H1 (cell line): ENCODE results near the gene CCDC174. TPM values are rescaled to one million over a fixed set of nuclear protein-coding genes. Genes with fewer than 3 reads are reported as not detected.

Experiments used
- CTCF ChIA-PET: fragments of 300-600 bp; sonication (Branson Sonifier 250); formaldehyde crosslinking; loops from one replicate; lab custom pipeline; 2021; ENCODE audit not compliant: partially characterized antibody; lab: Charles Lee
- POLR2A ChIA-PET: fragments of 300-600 bp; sonication (Branson Sonifier 250); formaldehyde crosslinking; loops from one replicate; lab custom pipeline; 2021; ENCODE audit warnings: inconsistent platforms; ENCODE audit not compliant: partially characterized antibody; lab: Charles Lee
- DNase-seq, 2 experiments: peaks; one replicate each; pipeline versions ENCODE4 v3.0.0 to v3.0.0-alpha.2; 2010 to 2022; ENCODE audit warnings: low spot score in 2 of 2, low read depth in 1 of 2, mixed read lengths in 1 of 2
- FAIRE-seq: peaks from 2 replicates; lab custom pipeline; 2011; peaks lifted over from hg19 to GRCh38; lab: Jason Lieb, UNC
- H2AFZ ChIP-seq: 2 replicates; pipeline ENCODE4 v1.8.1; 2012; ENCODE audit warnings: low read length, inconsistent platforms
- H2AK5ac ChIP-seq: 2 replicates; pipeline ENCODE4 v1.6.1; 2013; ENCODE audit warnings: low read depth, low read length
- H2BK120ac ChIP-seq: replicated peaks from 2 replicates; pipeline ENCODE3; 2013; ENCODE audit warnings: low read depth, low read length, inconsistent platforms
- H2BK12ac ChIP-seq: 2 replicates; pipeline ENCODE4 v1.6.1; 2013; ENCODE audit warnings: low read depth, low read length
- H2BK15ac ChIP-seq: 2 replicates; pipeline ENCODE4 v1.6.1; 2013; ENCODE audit warnings: low read length
- H2BK20ac ChIP-seq: 2 replicates; pipeline ENCODE4 v1.6.1; 2013; ENCODE audit warnings: low read length
- H2BK5ac ChIP-seq: 2 replicates; pipeline ENCODE4 v1.6.1; 2013; ENCODE audit warnings: low read depth, low read length
- H3K14ac ChIP-seq: 2 replicates; pipeline ENCODE4 v1.6.1; 2013; ENCODE audit warnings: inconsistent platforms; ENCODE audit not compliant: insufficient read length
- H3K18ac ChIP-seq: 2 replicates; pipeline ENCODE4 v1.6.1; 2013; ENCODE audit warnings: low read length; ENCODE audit errors: extremely low read depth
- H3K23ac ChIP-seq: 2 replicates; pipeline ENCODE4 v1.6.1; 2013; ENCODE audit warnings: inconsistent platforms; ENCODE audit not compliant: insufficient read length
- H3K23me2 ChIP-seq: 2 replicates; pipeline ENCODE4 v1.6.1; 2013; ENCODE audit warnings: low read depth, low read length
- H3K27ac ChIP-seq: 2 replicates; pipeline ENCODE4 v1.6.1; 2011; ENCODE audit warnings: low read depth, low read length, inconsistent platforms
- H3K27me3 ChIP-seq, 4 experiments: replicated peaks in 1 of 4; 1 replicate in 1 of 4; 2 replicates in 3 of 4; pipeline versions ENCODE4 v1.6.1 to v1.8.1; 2011 to 2013; ENCODE audit warnings: low read length in 3 of 4, mild to moderate bottlenecking in 3 of 4, inconsistent platforms in 2 of 4, mixed read lengths in 2 of 4, moderate library complexity in 1 of 4; ENCODE audit not compliant: control insufficient read depth in 3 of 4, insufficient read depth in 3 of 4; ENCODE audit errors: extremely low read depth in 1 of 4
- H3K36me3 ChIP-seq, 4 experiments: 2 replicates each; pipeline versions ENCODE4 v1.6.1 to v1.8.1; 2011 to 2013; ENCODE audit warnings: mild to moderate bottlenecking in 4 of 4, low read length in 3 of 4, moderate library complexity in 2 of 4, control low read depth in 1 of 4, inconsistent platforms in 1 of 4; ENCODE audit not compliant: insufficient read depth in 4 of 4, control insufficient read depth in 2 of 4
- H3K4ac ChIP-seq: replicated peaks from 2 replicates; pipeline ENCODE3; 2013; ENCODE audit warnings: low read length, low read depth, mixed read lengths, inconsistent platforms; ENCODE audit not compliant: insufficient read length
- H3K4me1 ChIP-seq, 4 experiments: replicated peaks in 1 of 4; 1 replicate in 1 of 4; 2 replicates in 3 of 4; pipeline versions ENCODE4 v1.6.1 to v1.8.1; 2011 to 2013; ENCODE audit warnings: low read length in 3 of 4, inconsistent platforms in 2 of 4, mixed read lengths in 1 of 4; ENCODE audit not compliant: insufficient read depth in 4 of 4, control insufficient read depth in 3 of 4
- H3K4me2 ChIP-seq, 2 experiments: 2 replicates each; pipeline versions ENCODE4 v1.6.1 to v1.8.1; 2011 to 2013; ENCODE audit warnings: low read depth in 2 of 2, low read length in 2 of 2, control low read depth in 1 of 2, inconsistent platforms in 1 of 2, mild to moderate bottlenecking in 1 of 2; ENCODE audit not compliant: insufficient read depth in 1 of 2
- H3K4me3 ChIP-seq, 4 experiments: fragments of 200-600, 300-600 bp in 1 of 4; sonication (generic), shearing (Covaris generic), sonication (Bioruptor Twin) in 1 of 4; 2 replicates each; pipeline versions ENCODE4 v1.5.1 to v1.8.1; 2011 to 2016; ENCODE audit warnings: low read length in 4 of 4, low read depth in 3 of 4, control low read depth in 2 of 4, inconsistent platforms in 2 of 4, mild to moderate bottlenecking in 2 of 4, mixed read lengths in 1 of 4, moderate library complexity in 1 of 4; ENCODE audit not compliant: insufficient read depth in 2 of 4; ENCODE audit errors: extremely low read depth in 1 of 4
- H3K56ac ChIP-seq: replicated peaks from 2 replicates; pipeline ENCODE3; 2013; ENCODE audit warnings: low read depth, mild to moderate bottlenecking, mixed read lengths, low read length, inconsistent platforms; ENCODE audit not compliant: insufficient read length
- H3K79me1 ChIP-seq: 2 replicates; pipeline ENCODE4 v1.6.1; 2013; ENCODE audit warnings: low read depth, low read length, control low read depth
- H3K79me2 ChIP-seq, 2 experiments: 2 replicates each; pipeline versions ENCODE4 v1.6.1 to v1.8.1; 2012 to 2013; ENCODE audit warnings: low read length in 2 of 2, mild to moderate bottlenecking in 2 of 2, inconsistent platforms in 1 of 2; ENCODE audit not compliant: insufficient read depth in 2 of 2, control insufficient read depth in 1 of 2
- H3K9ac ChIP-seq, 4 experiments: replicated peaks in 1 of 4; 1 replicate in 1 of 4; 2 replicates in 3 of 4; pipeline versions ENCODE4 v1.6.1 to v1.8.1; 2011 to 2013; ENCODE audit warnings: low read depth in 3 of 4, low read length in 3 of 4, control low read depth in 2 of 4, mild to moderate bottlenecking in 2 of 4, moderate library complexity in 2 of 4, inconsistent platforms in 1 of 4; ENCODE audit errors: extremely low read depth in 1 of 4
- H3K9me3 ChIP-seq, 2 experiments: 2 replicates each; pipeline versions ENCODE4 v1.6.1 to v1.8.1; 2012 to 2013; ENCODE audit warnings: mild to moderate bottlenecking in 2 of 2, moderate library complexity in 2 of 2, control low read depth in 1 of 2, inconsistent platforms in 1 of 2, low read depth in 1 of 2, low read length in 1 of 2, mixed read lengths in 1 of 2; ENCODE audit not compliant: insufficient read depth in 2 of 2
- H4K20me1 ChIP-seq, 2 experiments: replicated peaks in 1 of 2; 2 replicates each; pipeline versions ENCODE3 to v1.8.1; 2011 to 2013; ENCODE audit warnings: inconsistent platforms in 2 of 2, low read length in 2 of 2, mild to moderate bottlenecking in 1 of 2; ENCODE audit not compliant: insufficient read depth in 2 of 2, control insufficient read depth in 1 of 2
- H4K5ac ChIP-seq: 2 replicates; pipeline ENCODE4 v1.6.1; 2013; ENCODE audit warnings: low read length, low read depth, mixed read lengths, inconsistent platforms; ENCODE audit not compliant: insufficient read length
- H4K8ac ChIP-seq: 2 replicates; pipeline ENCODE4 v1.8.0; 2013; ENCODE audit warnings: mild to moderate bottlenecking, moderate library complexity, low read length, inconsistent platforms; ENCODE audit not compliant: insufficient read depth; ENCODE audit errors: extremely low read depth
- H4K91ac ChIP-seq: replicated peaks from 2 replicates; pipeline ENCODE3; 2013; ENCODE audit warnings: low read length, mixed read lengths, inconsistent platforms; ENCODE audit not compliant: insufficient read length
- BACH1 ChIP-seq: IDR thresholded peaks from 2 replicates; pipeline ENCODE4 v1.6.1; 2012; ENCODE audit warnings: low read length, improper control_type of control experiment
- BRCA1 ChIP-seq: IDR thresholded peaks from 2 replicates; pipeline ENCODE4 v1.6.1; 2012; ENCODE audit warnings: low read depth, low read length, improper control_type of control experiment
- CEBPB ChIP-seq: IDR thresholded peaks from 2 replicates; pipeline ENCODE4 v1.6.1; 2012; ENCODE audit warnings: low read depth, low read length
- CREB1 ChIP-seq: IDR thresholded peaks from 2 replicates; pipeline ENCODE4 v1.6.1; 2012; ENCODE audit warnings: inconsistent platforms
- CTBP2 ChIP-seq: IDR thresholded peaks from 2 replicates; pipeline ENCODE4 v1.7.0; 2011; ENCODE audit warnings: borderline replicate concordance, mild to moderate bottlenecking, moderate library complexity, mixed read lengths, low read length; ENCODE audit not compliant: insufficient read depth, insufficient read length
- POLR2A ChIP-seq, 2 experiments: IDR thresholded peaks; 1 replicate in 1 of 2; 2 replicates in 1 of 2; pipeline ENCODE4 v1.6.1; 2011; ENCODE audit warnings: low read depth in 2 of 2, low read length in 2 of 2, mild to moderate bottlenecking in 2 of 2; ENCODE audit errors: control extremely low read depth in 1 of 2
- SIN3A ChIP-seq, 2 experiments: IDR thresholded peaks in 1 of 2; conservative IDR thresholded peaks in 1 of 2; 2 replicates each; pipeline ENCODE4 v1.6.1; 2011 to 2012; ENCODE audit warnings: low read length in 2 of 2, improper control_type of control experiment in 1 of 2, low read depth in 1 of 2, mild to moderate bottlenecking in 1 of 2
- SP1 ChIP-seq: IDR thresholded peaks from 2 replicates; pipeline ENCODE4 v1.6.1; 2011; ENCODE audit warnings: low read depth, low read length
- ZNF274 ChIP-seq: IDR thresholded peaks from 2 replicates; pipeline ENCODE4 v1.7.0; 2012; ENCODE audit warnings: low read length, borderline replicate concordance; ENCODE audit errors: extremely low read depth
- WGBS, 2 experiments: shearing (Covaris generic) in 1 of 2; methylation state at CpG; one replicate each; pipeline versions ENCODE4 v1.1.6 to v1.1.7; 2013 to 2015; ENCODE audit warnings: low lambda C conversion rate in 2 of 2, mixed read lengths in 2 of 2, inconsistent platforms in 1 of 2, low coverage in 1 of 2, missing lambda C conversion rate in 1 of 2; ENCODE audit not compliant: insufficient replicate concordance in 2 of 2, insufficient coverage in 1 of 2, insufficient read length in 1 of 2; ENCODE audit errors: extremely low coverage in 1 of 2, missing lambda C conversion rate in 1 of 2; 5-methylcytosine and 5-hydroxymethylcytosine counted together
- polyA plus RNA-seq, 7 experiments: library from polyadenylated mRNA; depleted of rRNA in 3 of 7; stranded (reverse) in 5 of 7; unstranded in 2 of 7; fragments of >200 nt in 5 of 7; fragments of 200-250 nt in 2 of 7; gene quantifications; 1 replicate in 5 of 7; 2 replicates in 1 of 7; 4 replicates in 1 of 7; pipeline versions ENCODE4 v1.2.1 to v1.2.3, GENCODE V29; 2011 to 2013; ENCODE audit warnings: missing spikeins in 2 of 7, mixed read lengths in 2 of 7
- total RNA-seq: library from RNA; stranded (reverse); fragmentation: NEBNext Ultra II Directional; extraction: Animal tissue kit (Norgen Biotek cat#: 25700); gene quantifications from 2 replicates; pipeline ENCODE4 v1.2.1, GENCODE V29; 2021
- TF ChIP-seq, protein P1 (sequence below): IDR thresholded peaks from 2 replicates; pipeline ENCODE4 v1.6.1; 2012; ENCODE audit warnings: inconsistent platforms

CCDC174 gene
- total and polyA plus RNA-seq, 2 of the 8 experiments (the other 6 are each of a cell fraction or from before 2014, with no cell fraction given): 3.5 to 11.9 TPM

DNA sequence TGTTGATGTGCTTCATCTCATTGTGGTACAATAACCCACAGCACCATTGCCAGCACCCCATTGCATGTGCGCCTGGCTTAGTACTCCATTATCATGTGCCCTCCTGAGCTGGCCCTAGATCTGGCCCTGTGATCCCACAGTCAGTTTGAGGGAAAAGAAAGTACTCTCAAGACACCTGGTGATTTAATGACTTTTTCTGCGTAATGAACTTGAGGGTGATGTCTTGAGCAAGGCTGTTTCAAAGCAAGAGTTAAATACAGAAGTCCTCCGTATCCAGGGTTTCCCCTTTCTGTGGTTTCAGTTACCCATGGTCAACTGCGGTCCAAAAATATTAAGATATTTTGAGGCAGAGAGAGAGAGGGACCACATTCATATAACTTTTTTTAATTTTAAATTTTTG lies 39.7 kb downstream of the CCDC174 start:
- Histone ChIP-seq H3K9ac (no peak overlapping the region; a peak in 3 of 7 replicates), H2BK5ac (no peak overlapping the region), H3K9me3 (no peaks in the 10 kb centered on the region), H2BK12ac (no peak overlapping the region), H2BK15ac (no peak overlapping the region), H4K5ac (no peak overlapping the region), H3K18ac (no peak overlapping the region), H3K4ac (no peak overlapping the region), H3K79me1 (no peaks in the 10 kb centered on the region), H3K4me3 (no peak overlapping the region), H3K14ac (no peak overlapping the region), H3K36me3 (no peaks in the 10 kb centered on the region), H2BK120ac (no peak overlapping the region), H3K56ac (no peak overlapping the region), H3K23ac (no peak overlapping the region), H4K91ac (no peak overlapping the region), H2AK5ac (no peak overlapping the region), H3K79me2 (no peaks in the 10 kb centered on the region), H4K8ac (no peak overlapping the region), H4K20me1 (no peaks in the 10 kb centered on the region), H3K27ac (no peak overlapping the region), H2AFZ (0 out of 2 replicates have a peak overlapping the region, but pooled peaks have one; percentile 40), H3K27me3 (no peaks in the 10 kb centered on the region; a peak in 1 of 7 replicates), H3K4me2 (no peak overlapping the region), H3K4me1 (no peaks in the 10 kb centered on the region), H2BK20ac (no peak overlapping the region), H3K23me2 (no peaks in the 10 kb centered on the region)
- ChIA-PET CTCF (interaction anchor here (0.8 to 1.9 kb wide), 5 partner anchors 17 to 230 kb away, joined by 3 to 6 read pairs (median 5); no protein-coding TSS in a partner anchor), POLR2A (no interaction called here)
- WGBS, 2 experiments: 84% methylated on average over 4 of the region's 4 CpGs; no CpG with 5 or more reads in 1 of the 2 experiments
- no peak for TF ChIP-seq BRCA1
- no peak for TF ChIP-seq CTBP2
- no peak for TF ChIP-seq CREB1
- TF ChIP-seq, protein P1, sequence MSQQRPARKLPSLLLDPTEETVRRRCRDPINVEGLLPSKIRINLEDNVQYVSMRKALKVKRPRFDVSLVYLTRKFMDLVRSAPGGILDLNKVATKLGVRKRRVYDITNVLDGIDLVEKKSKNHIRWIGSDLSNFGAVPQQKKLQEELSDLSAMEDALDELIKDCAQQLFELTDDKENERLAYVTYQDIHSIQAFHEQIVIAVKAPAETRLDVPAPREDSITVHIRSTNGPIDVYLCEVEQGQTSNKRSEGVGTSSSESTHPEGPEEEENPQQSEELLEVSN: no peak
- no peak for TF ChIP-seq SIN3A (conservative IDR thresholded peaks at IDR 0.05 in 1 of 2, IDR thresholded peaks at IDR 0.05 in 1 of 2; ENCODE audit: low read depth in 1 of 2, low read length in 2 of 2)
- TF ChIP-seq SP1: no peak
- no peak for TF ChIP-seq POLR2A (IDR thresholded peaks at IDR 0.05; ENCODE audit: control extremely low read depth in 1 of 2, low read depth in 2 of 2, low read length in 2 of 2)
- no peak for TF ChIP-seq ZNF274
- no peak for TF ChIP-seq BACH1
- TF ChIP-seq CEBPB: no peak
- DNase-seq (no peak), FAIRE-seq (no peak)
